ENCODE measurements around the gene BAHD1. TPM values are rescaled to one million over a fixed set of nuclear protein-coding genes. Genes with fewer than 3 reads are reported as not detected.
A peak's percentile ranks its signal among the peaks of the same experiment; 100 is the strongest.

The BAHD1 gene
- polyA plus RNA-seq, 3 donors: 0.67 to 8.9 (median 0.79) TPM

DNA sequence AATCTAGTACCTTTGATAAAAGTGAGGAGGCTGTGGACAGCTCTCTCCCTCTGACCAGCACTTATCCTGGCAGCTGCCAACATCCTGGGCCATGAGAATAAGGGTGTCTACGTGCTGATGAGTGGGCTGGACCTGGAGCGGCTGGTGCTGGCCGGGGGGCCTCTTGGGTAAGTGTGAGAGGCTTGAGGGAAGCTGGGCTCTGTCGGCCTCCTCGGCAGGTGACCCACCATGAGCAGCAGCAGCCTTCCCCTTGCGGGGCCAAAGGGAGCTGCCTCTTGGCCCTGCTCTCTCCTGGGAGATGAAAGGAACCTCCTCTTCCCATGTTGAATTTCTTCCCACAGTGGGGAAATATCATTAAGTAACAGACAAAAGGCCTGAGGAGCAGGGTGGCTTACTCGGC, 25.9 kb upstream of the BAHD1 start:
- Histone ChIP-seq H3K4me3 (replicated peaks in 1 of 3; ENCODE audit: low read depth in 2 of 3, low read length in 3 of 3) (no peak overlapping the region), H3K9ac (ENCODE audit: insufficient read depth, low read length, poor library complexity, severe bottlenecking) (no peak overlapping the region), H3K27ac (ENCODE audit: low read depth in 1 of 2, low read length in 2 of 2) (no peak overlapping the region), H3K27me3 (ENCODE audit: control insufficient read depth in 2 of 2, insufficient read depth in 2 of 2, low read length in 2 of 2) (no peaks in the 10 kb centered on the region), H3K4me1 (ENCODE audit: control insufficient read depth in 1 of 2, insufficient read depth in 2 of 2, low read length in 2 of 2) (no peaks in the 10 kb centered on the region), H4K20me1 (ENCODE audit: insufficient read depth, low read length) (no peaks in the 10 kb centered on the region), H2AFZ (ENCODE audit: insufficient read depth, low read depth, low read length, poor library complexity, severe bottlenecking) (no peak overlapping the region), H3K36me3 (replicated peaks in 1 of 2; ENCODE audit: control insufficient read depth in 1 of 2, insufficient read depth in 2 of 2, low read length in 2 of 2) (peaks cover 82 to 88% of the 10 kb centered on the region in 2 donors), H3K4me2 (replicated peaks; ENCODE audit: extremely low read depth, low read length, poor library complexity, severe bottlenecking) (no peak overlapping the region), H3K9me3 (replicated peaks in 1 of 2; ENCODE audit: control insufficient read depth in 1 of 2, insufficient read depth in 1 of 2, low read length in 2 of 2) (no peaks in the 10 kb centered on the region), H3K79me2 (ENCODE audit: insufficient read depth, low read length) (no peaks in the 10 kb centered on the region)
- WGBS (ENCODE audit: insufficient coverage): 100% methylated on average over 1 of the region's 7 CpGs
- Mint-ChIP-seq H3K27me3 (ENCODE audit: low read depth in 3 of 3) (peaks cover 0 to 4% (median 0%) of the 10 kb centered on the region in 3 donors), H3K4me1 (peaks cover 5% of the 10 kb centered on the region), H3K9me3 (peaks cover 0 to 3% (median 0%) of the 10 kb centered on the region in 7 donors), H3K27ac (peak overlapping the region in 2 of 7 donors; percentile 20 to 30), H3K4me3 (no peak overlapping the region), H3K36me3 (peaks cover 75 to 94% of the 10 kb centered on the region in 2 donors)
- no peak for TF ChIP-seq CTCF (IDR thresholded peaks at IDR 0.05)
- intact Hi-C loops (cut with micrococcal nuclease): no loop called here
- no peak for DNase-seq

DNA sequence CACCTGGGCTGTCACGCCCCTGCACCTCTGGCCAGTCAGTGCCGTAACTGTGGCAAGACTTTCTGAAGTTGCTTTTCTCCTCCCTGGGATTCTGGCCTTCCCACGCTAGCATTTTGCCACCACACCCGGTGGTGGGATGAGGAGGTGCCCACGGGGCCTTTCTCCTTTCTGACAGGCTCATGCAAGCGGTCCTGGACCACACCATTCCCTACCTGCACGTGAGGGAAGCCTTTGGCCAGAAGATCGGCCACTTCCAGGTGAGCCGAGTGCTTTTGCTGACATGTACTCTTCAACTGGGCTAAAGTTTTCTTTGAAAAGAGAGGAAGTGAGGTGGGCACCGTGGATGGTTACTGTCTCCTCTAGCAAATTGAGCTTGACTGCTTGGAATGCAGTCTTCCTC, 25.5 kb upstream of the BAHD1 start:
- Histone ChIP-seq H3K27ac (ENCODE audit: low read depth in 1 of 2, low read length in 2 of 2) (no peak overlapping the region), H3K4me2 (replicated peaks; ENCODE audit: extremely low read depth, low read length, poor library complexity, severe bottlenecking) (no peak overlapping the region), H3K9me3 (replicated peaks in 1 of 2; ENCODE audit: control insufficient read depth in 1 of 2, insufficient read depth in 1 of 2, low read length in 2 of 2) (no peaks in the 10 kb centered on the region), H3K4me1 (ENCODE audit: control insufficient read depth in 1 of 2, insufficient read depth in 2 of 2, low read length in 2 of 2) (no peaks in the 10 kb centered on the region), H3K27me3 (ENCODE audit: control insufficient read depth in 2 of 2, insufficient read depth in 2 of 2, low read length in 2 of 2) (no peaks in the 10 kb centered on the region), H3K79me2 (ENCODE audit: insufficient read depth, low read length) (no peaks in the 10 kb centered on the region), H3K36me3 (replicated peaks in 1 of 2; ENCODE audit: control insufficient read depth in 1 of 2, insufficient read depth in 2 of 2, low read length in 2 of 2) (peaks cover 79 to 84% of the 10 kb centered on the region in 2 donors), H2AFZ (ENCODE audit: insufficient read depth, low read depth, low read length, poor library complexity, severe bottlenecking) (no peak overlapping the region), H3K9ac (ENCODE audit: insufficient read depth, low read length, poor library complexity, severe bottlenecking) (no peak overlapping the region), H3K4me3 (replicated peaks in 1 of 3; ENCODE audit: low read depth in 2 of 3, low read length in 3 of 3) (no peak overlapping the region), H4K20me1 (ENCODE audit: insufficient read depth, low read length) (no peaks in the 10 kb centered on the region)
- DNase-seq: no peak
- no peak for TF ChIP-seq CTCF (IDR thresholded peaks at IDR 0.05)
- Mint-ChIP-seq H3K9me3 (peaks cover 0 to 3% (median 0%) of the 10 kb centered on the region in 7 donors), H3K27me3 (ENCODE audit: low read depth in 3 of 3) (peaks cover 0 to 4% (median 0%) of the 10 kb centered on the region in 3 donors), H3K36me3 (peaks cover 72 to 91% of the 10 kb centered on the region in 2 donors), H3K27ac (no peak overlapping the region), H3K4me1 (peaks cover 2% of the 10 kb centered on the region), H3K4me3 (no peak overlapping the region)
- 98% methylated on average over 8 of the region's 10 CpGs for WGBS (ENCODE audit: insufficient coverage)
- intact Hi-C loops (cut with micrococcal nuclease): no loop called here

Data from CD14-positive monocyte (primary cell).